Activated T-helper 1 cell treated with anti-CD3 and anti-CD28 coated beads, Interleukin-2, amount 50 U/mL, for 16 hours (primary cell): ENCODE measurements around the gene LRRC36.
"Not testable (repeated sequence)": the region's sequence is repeated elsewhere in the genome, so short reads cannot be mapped to it uniquely, and the experiment has no call there.

ENCODE experiments used
- DNase-seq, 2 donors: peaks; one replicate each; pipeline ENCODE4 v3.0.0-alpha.2; 2020; ENCODE audit warnings: low read depth in 1 of 2, low spot score in 1 of 2

Gene LRRC36

DNA sequence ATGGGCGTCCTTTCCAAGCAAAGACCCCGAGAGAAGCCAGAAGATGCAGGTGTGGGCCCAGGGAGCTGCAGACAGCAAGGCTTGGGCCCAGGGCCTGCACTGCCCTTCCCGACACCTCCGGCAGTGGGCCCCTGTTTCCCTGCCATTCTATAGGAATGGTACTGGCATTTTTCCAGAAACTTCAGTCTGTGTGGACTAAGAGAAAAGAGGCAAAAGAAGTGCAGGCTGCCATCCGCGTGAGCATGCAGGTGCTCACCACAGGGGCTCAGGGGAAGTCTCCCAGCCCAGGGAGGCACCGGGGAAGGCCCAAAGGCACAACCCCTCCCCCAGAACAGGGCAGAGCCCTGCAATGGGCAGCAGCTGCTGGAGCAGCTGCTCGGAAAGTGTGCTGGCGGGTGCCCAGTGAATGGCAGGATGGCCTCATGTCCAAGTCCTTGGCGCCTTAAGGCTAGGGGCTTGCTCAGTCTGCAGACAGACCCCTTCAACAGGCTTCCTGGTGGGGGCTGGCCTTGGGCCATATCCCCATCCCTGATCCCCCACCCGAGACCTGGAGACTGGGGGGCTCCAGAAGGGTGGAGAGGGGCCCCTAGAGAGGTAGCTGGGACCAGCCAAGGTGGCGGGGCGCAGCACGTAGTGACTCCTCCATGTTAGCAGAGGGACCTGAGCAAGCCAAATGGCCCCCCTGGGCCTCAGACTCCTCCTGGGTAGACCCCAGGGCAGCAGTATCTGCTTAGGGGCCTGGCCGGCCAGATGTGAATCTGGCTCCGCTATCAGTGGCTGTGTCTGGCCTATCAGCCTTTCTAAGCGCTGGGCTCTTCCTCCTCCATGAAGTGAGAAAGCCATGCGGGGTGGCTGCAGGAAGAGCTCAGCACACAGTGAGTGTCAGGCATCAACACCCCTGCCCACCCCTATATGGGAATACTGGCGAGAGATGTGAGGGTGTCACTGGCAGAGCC is 73.4 kb downstream of the LRRC36 start:
- no peak for DNase-seq

DNA sequence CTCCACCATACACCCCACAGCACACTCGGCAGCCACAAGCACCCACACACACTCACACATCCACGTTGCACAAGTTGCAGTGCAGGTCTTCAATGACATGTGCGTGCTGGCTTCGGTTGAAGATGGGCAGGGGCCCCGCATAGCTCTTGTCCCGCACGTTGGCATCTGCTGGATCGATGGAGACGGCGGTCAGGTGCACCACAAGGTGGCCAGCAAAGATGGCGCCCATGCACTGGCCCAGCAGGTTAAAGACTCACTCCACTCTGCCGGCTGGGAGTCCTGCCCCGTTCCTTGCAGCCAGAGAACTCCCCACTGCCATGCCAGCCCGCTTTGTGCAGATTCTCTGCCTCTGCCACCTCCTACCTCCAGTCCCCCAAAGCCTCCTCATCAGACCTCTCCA is 74.3 kb downstream of the LRRC36 start:
- DNase-seq, result no peak

DNA sequence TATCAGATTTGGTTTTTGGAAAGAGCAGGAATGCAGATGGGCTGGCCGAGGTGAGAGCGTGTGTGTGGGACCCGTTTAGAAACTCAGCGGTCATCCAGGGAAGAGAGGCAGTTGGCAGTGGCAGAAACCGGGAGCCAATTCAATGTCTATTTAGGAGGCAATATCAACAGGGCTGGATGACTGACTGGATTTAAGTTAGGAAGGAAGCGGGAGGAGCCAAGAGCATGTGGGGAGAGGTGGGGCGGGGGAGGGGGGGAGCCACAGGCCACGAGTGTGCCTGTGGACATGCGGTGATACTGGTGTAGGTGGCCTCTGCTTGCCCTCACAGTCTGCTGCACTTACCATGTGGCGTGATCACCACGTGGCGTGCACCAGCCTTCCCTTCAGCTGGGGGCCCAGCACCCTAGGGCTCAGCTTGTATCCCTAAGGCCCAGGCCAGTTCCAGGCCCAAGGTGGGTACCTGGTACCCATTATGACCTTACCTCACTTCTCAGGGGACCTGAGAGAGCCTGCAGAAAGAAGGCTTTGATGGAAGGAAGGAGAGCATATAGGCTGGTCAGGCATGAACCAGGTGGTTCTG is 77.5 kb downstream of the LRRC36 start:
- DNase-seq, result no peak

DNA sequence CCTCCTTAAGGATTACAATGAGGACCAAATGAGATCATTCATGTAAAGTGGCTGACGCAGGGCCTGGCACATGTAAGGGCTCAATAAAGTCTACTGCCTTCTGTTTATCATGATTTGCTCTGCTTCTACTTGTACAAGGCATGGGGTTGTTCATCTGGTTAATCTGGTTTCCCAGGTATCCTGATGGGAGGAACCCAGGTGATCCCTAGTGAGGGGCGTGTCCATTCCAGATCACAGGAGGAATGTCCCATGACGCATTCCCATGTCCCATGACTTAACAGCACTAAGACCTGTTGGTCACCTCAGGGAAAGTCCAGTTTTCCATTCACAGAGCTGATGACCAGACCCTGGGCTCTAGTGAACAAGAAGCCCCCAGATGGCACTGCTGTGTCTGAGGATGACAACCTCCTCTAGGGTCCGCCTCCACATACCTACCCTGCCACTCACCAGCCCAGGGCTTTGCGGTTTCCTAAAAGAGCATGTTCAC is 78.2 kb downstream of the LRRC36 start:
- no peak for DNase-seq

DNA sequence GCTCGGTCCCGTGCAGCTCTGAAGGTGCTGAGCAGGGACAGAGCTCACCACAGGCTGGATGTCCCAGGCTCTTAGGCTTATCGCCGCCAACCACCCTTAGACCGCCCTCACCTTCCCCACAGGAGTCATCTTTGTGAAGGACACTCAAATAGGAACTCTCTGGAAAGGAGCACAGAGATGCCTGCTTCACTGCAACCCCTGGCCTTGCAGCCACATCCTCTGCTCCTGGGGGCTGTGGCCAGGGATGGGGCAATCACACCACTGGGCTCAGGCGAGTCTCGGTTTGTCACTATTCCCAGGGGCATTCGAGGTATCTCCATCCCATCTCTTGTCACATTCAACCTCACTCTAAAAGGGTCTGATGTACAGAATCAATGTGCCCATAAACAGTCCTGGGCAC is 78.7 kb downstream of the LRRC36 start:
- no peak for DNase-seq

DNA sequence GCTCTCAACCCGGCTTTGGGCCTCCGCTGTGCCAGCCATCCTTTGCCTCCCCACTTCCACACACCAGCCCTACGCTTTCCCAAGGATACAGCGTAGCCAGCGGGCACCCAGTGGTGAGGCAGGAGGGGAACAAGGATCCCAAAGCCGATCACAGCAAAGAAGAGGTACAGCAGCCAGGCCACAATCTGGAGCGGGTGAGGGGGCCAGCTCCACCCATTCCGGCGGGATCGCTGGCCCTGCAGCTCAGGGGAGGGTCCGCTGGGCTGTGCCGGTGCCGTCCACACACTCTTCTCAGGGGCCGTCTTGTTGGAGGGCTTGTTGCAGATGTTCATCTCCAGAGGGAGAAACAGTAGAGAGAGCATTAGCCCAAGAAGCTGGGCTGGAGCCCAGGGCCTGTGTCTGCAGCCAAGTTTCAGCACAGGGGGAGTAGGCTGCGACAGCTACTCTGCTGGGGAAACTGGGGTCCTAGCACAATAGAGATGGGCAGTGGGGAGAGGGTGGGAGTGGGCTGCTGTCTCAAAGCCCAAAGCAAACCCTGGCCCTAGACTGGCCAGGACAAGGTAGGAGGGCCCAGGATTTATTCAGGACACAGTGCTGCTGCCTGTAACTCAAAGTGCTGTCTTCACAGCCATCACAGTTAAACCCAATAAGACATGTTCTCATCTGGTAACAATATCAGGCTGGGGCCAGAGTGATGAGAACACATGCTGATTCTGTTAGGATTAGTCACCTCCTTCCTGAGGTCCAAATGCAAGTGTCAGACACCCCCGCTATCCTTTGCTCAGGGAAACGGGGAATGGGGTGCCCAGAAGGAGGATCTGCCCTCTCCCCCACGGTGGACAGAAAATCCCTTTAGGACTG is 79.7 kb downstream of the LRRC36 start:
- no peak for DNase-seq

DNA sequence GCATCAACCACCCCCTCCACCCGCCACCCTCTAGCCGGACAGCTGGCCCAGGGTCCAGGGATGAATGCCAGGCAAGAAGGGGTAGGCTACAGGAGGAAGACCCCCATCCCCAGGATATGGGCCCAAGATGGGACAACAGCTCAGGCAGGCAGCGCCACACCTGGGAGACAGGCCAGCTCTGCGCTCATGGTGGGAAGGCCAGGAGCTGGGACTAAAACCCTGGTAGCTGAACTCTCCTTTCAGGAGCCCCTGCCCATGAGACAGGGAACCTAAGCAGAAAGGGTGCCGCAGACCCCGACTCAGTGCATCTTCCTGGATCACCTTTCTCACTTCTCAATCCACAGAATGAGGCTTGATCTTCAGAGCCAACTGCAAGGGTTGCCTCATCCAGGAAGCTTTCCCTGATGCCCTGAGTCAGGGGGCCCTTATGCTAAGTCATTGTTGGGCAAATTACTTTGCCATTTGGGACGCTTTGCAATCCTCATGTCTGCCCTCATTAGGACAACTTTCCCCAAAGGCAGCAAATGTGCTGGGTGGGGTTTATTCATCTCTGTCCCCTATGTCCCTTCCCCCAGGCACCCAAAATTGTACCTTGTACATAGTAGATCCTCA is 80.7 kb downstream of the LRRC36 start:
- no peak for DNase-seq

DNA sequence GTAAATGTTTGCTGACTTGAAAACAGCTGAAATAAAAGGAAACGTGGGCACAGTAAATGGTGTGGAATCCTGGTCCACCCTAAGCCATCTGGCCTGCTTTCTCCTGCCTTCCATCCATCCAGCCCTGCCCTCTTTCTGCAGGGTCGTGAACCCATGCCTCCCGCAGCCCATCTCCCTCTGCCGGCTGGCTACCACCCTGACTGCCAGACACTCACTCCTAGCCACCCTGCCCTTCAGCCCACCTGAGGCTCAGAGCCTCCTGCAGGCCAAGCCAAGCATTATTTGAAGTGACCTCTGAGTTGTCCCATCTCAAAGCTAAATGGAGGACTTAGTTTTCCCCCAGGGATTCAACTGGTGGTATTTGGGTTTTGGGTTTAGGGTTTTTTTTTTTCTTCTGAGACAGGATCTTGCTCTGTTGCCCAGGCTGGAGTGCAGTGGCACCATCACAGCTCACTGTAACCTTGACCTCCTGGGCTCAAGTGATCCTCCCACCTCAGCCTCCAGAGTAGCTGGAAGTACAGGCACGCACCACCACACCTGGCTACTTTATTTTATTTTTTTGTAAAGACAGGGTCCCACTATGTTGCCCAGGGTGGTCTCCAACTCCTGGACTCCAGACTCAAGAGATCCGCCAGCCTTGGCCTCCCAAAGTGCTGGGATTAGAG is 81.3 kb downstream of the LRRC36 start:
- no peak for DNase-seq

DNA sequence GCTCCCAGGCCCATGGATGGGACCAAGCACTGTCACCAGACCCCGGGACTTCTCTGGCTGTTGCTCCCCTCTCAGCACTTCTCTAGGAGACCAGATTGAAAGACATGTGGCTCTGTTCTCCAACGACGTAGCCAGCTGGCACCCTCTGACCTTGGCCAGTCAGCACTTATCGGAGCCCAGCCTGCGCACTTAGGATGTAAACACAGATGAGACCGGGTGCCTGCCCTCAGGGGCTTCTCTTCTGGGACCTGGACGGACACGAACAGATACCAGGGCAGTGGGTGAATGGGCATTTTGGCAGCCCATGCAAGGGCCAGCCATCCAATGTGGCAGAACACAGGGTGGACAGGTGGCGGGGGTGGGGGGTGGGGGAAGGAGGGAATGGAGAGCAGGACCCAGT is 83.0 kb downstream of the LRRC36 start:
- DNase-seq, result no peak

DNA sequence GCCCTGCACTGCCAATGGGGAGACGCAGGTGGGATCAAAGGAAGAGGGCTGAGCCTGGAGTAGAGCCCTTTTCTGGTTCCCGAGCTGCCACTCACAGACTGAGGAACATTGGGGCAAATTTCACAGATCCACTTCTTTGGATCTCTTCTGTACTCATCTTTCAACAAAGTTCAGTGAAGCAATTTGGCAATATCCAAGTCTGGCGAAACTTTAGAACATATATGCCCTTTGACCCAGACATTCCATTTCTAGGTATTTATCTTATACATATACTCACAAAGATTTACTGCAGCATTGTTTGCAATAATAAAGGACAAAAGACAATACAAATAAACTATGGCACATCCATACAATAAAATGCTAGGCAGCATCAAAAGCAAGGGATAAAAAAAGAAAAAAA is 84.7 kb downstream of the LRRC36 start:
- no peak for DNase-seq

DNA sequence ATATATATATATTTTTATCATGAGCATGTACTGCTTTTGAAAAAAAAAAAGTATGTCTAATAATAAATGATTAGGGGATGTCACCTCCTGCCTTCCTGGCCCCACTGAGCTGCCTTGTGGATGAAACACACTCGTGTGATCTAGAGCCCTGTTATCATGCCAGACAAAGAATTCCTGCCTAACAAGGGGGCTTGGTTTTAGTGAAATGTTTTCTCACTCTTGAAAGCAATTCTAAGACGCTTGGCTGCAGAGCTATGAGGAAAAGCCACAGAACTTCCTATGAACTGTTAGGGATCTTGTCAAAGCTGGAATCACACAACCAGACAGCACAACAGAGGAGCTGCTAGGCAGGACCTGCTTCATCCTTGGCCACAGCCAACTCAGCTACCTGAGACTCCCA is 85.7 kb downstream of the LRRC36 start:
- DNase-seq, result no peak

DNA sequence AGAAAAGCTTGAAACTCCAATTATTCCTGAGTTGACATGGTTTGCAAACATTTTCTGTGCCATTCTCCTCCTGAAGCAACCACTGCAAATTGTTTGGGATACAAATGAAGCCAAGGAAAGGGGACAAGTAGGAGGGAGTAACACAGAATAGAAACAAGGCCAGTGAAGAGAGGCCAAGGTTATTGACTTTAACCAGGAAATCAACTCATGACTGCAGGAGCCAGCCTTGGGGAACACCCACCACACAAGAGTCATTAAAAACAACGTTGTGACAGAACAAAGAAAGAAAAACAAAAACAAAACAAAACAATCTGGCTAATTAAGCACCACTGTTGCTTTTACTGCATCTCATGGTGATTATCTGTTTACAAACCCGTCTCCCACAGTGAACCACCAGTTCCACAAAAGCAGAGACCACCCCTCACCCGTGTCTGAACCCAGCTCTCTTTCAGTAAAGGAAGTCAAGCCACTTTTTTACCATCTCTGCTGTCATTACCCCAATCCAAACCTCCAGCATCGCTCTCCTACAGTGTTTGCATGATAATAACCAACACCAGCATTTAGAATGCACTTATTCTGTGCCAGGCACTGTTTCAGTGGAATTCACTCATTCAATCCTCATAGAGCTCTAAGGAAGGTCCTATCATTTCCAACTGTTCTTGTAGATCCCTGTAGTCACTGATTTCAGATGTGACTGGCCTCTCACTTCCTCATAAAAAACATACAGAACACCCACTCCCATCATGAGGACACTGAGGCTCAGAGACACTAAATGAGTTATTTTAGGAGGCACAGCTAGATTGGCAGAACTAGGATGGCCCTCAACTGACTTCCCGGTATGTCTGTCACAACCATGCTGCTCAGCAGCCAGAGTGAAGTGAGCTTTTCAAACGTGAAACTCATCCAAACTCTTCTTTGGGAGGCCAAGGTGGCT is 87.6 kb downstream of the LRRC36 start:
- DNase-seq, result no peak

DNA sequence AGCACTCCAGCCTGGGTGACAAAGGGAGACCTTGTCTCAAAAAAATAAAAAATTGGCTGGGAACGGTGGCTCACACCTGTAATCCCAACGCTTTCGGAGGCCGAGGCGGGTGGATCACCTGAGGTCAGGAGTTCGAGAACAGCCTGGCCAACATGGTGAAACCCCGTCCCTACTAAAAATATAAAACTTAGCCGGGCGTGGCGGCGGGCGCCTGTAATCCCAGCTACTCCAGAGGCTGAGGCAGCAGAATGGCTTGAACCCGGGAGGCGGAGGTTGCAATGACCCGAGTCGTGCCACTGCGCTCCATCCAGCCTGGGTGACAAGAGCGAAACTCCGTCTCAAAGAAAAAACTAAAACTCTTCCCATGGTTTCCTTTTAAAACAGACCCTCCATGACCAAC is 88.8 kb downstream of the LRRC36 start:
- DNase-seq, result not testable (repeated sequence)

DNA sequence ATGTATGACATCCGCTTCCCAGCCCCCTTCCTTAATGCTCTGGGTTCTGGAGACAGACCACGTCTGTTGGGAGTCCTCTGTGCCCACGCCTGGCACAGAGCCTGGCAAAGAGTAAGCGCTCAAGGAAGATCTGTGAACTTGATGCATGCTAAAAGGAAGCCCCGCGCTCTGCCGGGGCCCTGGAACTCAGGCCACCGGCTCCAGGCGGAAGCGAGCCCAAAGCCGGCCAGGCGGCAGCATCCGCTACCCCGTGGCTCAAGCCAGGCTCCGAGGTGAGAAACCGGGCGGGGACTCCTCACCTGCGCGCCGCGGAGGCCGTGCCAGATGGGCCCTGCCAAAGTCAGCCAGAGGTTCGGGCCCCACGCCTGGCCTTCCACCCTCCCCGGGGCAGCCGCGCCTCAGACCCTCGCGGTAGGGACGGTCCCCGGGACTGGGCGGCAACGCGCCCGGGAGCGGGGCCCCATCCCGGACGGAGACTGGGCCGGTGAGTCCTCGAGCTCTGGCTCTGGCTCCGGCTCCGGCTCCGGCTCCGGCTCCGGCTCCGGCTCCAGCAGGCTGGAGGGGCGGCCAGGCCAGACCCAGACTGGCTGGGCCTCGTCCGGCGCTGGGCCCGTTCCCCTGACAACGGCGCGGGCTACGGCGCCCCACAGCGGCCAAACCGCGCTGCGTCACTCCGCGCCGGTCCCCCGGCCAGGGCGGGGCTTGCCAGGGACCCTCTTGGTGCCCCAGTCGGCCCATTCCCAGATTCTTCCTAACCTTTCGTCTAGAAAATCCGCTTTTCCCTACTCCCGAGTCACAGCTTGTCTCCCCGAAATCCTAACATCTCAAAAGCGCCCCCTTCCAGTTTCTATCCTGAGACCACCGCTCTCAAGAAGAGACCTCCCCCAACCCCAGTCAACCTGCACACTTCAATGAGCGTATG is 89.5 kb downstream of the LRRC36 start, which contains the start of gene ZDHHC1:
ZDHHC1 (minus strand) TSS at position 606 of the 922 bp plus-strand sequence. CDS start 8,702 bp downstream, outside the sequence.
- no peak for DNase-seq

DNA sequence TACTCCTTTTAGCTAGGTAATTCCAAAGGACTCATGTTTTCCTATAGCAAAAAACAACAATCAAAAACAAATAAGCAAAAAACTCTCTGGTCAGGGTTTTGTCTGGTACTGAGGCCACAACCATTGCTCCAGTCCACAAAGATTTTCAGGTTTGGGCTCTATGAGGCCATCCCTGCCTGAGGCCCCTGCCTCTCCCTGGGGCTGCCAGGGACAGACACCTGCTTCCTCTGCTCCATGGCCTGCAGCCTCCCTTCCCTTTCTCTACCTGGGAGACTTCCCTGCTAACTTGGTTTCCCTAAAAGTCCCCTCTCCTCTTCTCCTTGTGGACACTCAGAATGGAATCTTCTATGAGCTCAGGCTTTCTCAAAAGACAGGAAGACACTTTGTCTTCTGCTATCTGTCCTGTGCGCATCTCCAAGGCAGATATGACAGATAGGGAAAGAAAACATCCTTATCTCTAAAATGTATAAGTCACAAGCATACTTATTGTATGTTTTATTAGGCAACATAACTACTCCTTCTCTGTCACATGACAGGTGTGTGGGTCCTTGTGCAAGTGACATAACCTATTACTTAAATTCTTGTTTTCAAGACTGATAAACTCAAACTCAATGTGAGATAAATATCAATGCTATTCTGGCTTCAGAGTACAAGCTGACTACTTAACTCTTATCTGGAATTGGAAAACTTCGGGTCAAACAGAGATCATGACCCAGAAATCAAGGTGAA is 90.9 kb downstream of the LRRC36 start:
- no peak for DNase-seq

DNA sequence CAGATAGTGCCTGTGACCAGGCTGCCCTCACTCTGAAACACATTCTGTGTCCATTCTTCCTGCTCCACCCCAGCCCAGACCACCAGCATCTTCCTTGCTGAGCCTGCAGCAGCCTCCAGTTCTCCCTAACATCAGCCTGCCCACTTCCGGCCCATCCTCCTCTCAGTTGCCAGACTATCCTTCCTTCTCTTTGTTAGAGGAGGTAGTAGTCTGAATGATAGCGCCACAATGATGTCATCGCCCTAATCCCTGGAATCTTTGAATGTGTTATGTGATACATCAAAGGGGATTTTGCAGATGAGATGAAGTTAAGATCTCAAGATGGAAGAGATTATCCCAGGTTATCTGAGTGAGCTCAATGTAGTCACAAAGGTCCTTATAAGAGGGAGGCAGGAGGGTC is 92.9 kb downstream of the LRRC36 start:
- DNase-seq, result no peak

DNA sequence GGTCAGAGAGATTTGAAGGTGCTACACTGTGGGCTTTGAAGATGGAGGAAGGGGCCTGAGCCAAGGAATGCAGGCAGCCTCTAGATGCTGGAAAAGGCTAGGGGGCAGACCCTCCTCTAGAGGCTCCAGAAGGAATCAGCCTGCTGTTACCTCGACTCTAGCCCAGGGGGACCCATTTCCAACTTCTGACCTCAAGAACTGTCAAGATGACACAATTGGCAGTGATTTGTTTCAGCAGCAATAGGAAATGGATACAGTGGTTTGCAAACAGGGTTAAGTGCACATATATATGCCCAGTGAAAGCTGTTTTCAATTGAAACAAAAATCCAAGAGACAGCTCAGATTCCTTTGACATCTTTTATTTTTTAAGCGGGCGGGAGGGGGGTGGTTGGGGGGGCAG is 93.3 kb downstream of the LRRC36 start:
- no peak for DNase-seq

DNA sequence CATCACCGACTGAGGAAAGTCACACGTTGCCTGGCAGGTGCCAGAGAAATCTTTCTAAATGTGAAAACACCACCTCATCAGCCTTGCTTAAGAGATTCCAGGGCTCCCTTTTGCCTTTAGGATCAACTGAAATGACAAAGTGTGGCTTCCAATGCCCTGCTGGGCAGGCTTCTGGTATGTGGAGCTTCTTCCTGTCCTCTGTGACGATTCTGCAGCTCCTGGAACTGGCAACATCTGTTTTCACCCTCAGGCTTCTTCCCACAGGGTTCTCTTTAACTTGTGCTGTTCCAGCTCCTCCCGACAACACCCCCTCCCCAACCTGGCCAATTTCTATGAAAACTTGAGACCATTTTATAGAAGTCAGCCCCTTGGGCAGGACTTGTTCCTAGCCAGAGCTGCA is 94.4 kb downstream of the LRRC36 start:
- DNase-seq, result no peak
